Measurements from ENCODE around the gene SNX8. TPM values are rescaled to one million over a fixed set of nuclear protein-coding genes. Genes with fewer than 3 reads are reported as not detected.

Gene SNX8
- total and polyA plus RNA-seq, 2 experiments from 2014 or later = 24.7 to 81.4 TPM

GRCh38 chr7:2211926-2212325 lies 102.3 kb downstream of the SNX8 start:
- DNase-seq (ENCODE audit: low spot score) = no peak
- Histone ChIP-seq H3K4me1 (ENCODE audit: insufficient read depth) (no peaks in the 10 kb centered on the region), H3K36me3 (replicated peaks; ENCODE audit: insufficient read depth, low read depth) (no peaks in the 10 kb centered on the region), H2AFZ (no peak overlapping the region), H3K9me3 (ENCODE audit: low read depth) (no peaks in the 10 kb centered on the region), H3K4me2 (no peak overlapping the region), H3K9me2 (replicated peaks; ENCODE audit: insufficient read depth) (no peaks in the 10 kb centered on the region), H3K27me3 (no peaks in the 10 kb centered on the region), H4K20me1 (ENCODE audit: insufficient read depth, poor library complexity, severe bottlenecking) (no peaks in the 10 kb centered on the region), H3K4me3 (no peak overlapping the region), H3K27ac (no peak overlapping the region), H3K79me2 (no peaks in the 10 kb centered on the region)
- TF ChIP-seq EZH2 (IDR thresholded peaks at IDR 0.05; ENCODE audit: borderline replicate concordance) (no peak), EZH2phosphoT487 (IDR thresholded peaks at IDR 0.05; ENCODE audit: low read depth, severe bottlenecking, unreplicated experiment) (no peak), CTCF (IDR thresholded peaks at IDR 0.05; ENCODE audit: poor library complexity) (no peak)
- WGBS (ENCODE audit: low lambda C conversion rate, missing lambda C conversion rate) = 98% methylated on average over 13 of the region's 13 CpGs

GRCh38 chr7:2211259-2211880 lies 102.9 kb downstream of the SNX8 start:
- no peak for DNase-seq (ENCODE audit: low spot score)
- Histone ChIP-seq H3K79me2 (no peaks in the 10 kb centered on the region), H3K36me3 (replicated peaks; ENCODE audit: insufficient read depth, low read depth) (no peaks in the 10 kb centered on the region), H4K20me1 (ENCODE audit: insufficient read depth, poor library complexity, severe bottlenecking) (no peaks in the 10 kb centered on the region), H3K9me2 (replicated peaks; ENCODE audit: insufficient read depth) (no peaks in the 10 kb centered on the region), H3K4me1 (ENCODE audit: insufficient read depth) (no peaks in the 10 kb centered on the region), H3K4me2 (no peak overlapping the region), H3K9me3 (ENCODE audit: low read depth) (no peaks in the 10 kb centered on the region), H2AFZ (no peak overlapping the region), H3K27me3 (no peaks in the 10 kb centered on the region), H3K27ac (no peak overlapping the region), H3K4me3 (no peak overlapping the region)
- TF ChIP-seq EZH2phosphoT487 (IDR thresholded peaks at IDR 0.05; ENCODE audit: low read depth, severe bottlenecking, unreplicated experiment) (no peak), CTCF (IDR thresholded peaks at IDR 0.05; ENCODE audit: poor library complexity) (no peak), EZH2 (IDR thresholded peaks at IDR 0.05; ENCODE audit: borderline replicate concordance) (no peak)
- whole genome bisulfite sequencing (ENCODE audit: low lambda C conversion rate, missing lambda C conversion rate) = 92% methylated on average over 15 of the region's 15 CpGs

- H3K27me3 ChIP-seq = no peaks in the 10 kb centered on the region
- no peak for DNase-seq (ENCODE audit: low spot score)
- H3K27ac ChIP-seq = no peak overlapping the region
- no peaks in the 10 kb centered on the region for H3K79me2 ChIP-seq
- TF ChIP-seq EZH2phosphoT487 (IDR thresholded peaks at IDR 0.05; ENCODE audit: low read depth, severe bottlenecking, unreplicated experiment) (no peak), EZH2 (IDR thresholded peaks at IDR 0.05; ENCODE audit: borderline replicate concordance) (no peak), CTCF (IDR thresholded peaks at IDR 0.05; ENCODE audit: poor library complexity) (no peak)
- H2AFZ ChIP-seq = no peak overlapping the region
- WGBS (ENCODE audit: low lambda C conversion rate, missing lambda C conversion rate) = 95% methylated on average over 29 of the region's 30 CpGs
- no peak overlapping the region for H3K4me3 ChIP-seq
- H3K4me2 ChIP-seq = no peak overlapping the region
- H3K9me3 ChIP-seq (ENCODE audit: low read depth) = no peaks in the 10 kb centered on the region
- no peaks in the 10 kb centered on the region for H4K20me1 ChIP-seq (ENCODE audit: insufficient read depth, poor library complexity, severe bottlenecking)
- H3K9me2 ChIP-seq (replicated peaks; ENCODE audit: insufficient read depth) = no peaks in the 10 kb centered on the region
- no peaks in the 10 kb centered on the region for H3K36me3 ChIP-seq (replicated peaks; ENCODE audit: insufficient read depth, low read depth)
- no peaks in the 10 kb centered on the region for H3K4me1 ChIP-seq (ENCODE audit: insufficient read depth)
These were observed 103.5 kb downstream of the SNX8 start for GRCh38 chr7:2210551-2211258.

All from hepatocyte (in vitro differentiated cells).